HEK293 (cell line): ENCODE results near the gene ZNF594.

Experiments
- BCL11A ChIP-seq: fragments of 450-650 bp; formaldehyde crosslinking; IDR thresholded peaks from 2 replicates; pipeline ENCODE4 v1.5.1; 2016; ENCODE audit warnings: low read depth, missing biosample characterization, missing genetic modification characterization
- CTCF ChIP-seq: fragments of 450-650 bp; formaldehyde crosslinking; IDR thresholded peaks from 2 replicates; pipeline ENCODE4 v1.5.1; 2016; ENCODE audit warnings: missing biosample characterization, missing genetic modification characterization
- ELK4 ChIP-seq: IDR thresholded peaks from 2 replicates; pipeline ENCODE4 v1.6.1; 2011; ENCODE audit warnings: mild to moderate bottlenecking, low read depth, low read length, borderline replicate concordance
- REST ChIP-seq: fragments of 450-650 bp; formaldehyde crosslinking; IDR thresholded peaks from 2 replicates; pipeline ENCODE4 v1.5.1; 2016; ENCODE audit warnings: missing biosample characterization, missing genetic modification characterization
- SP2 ChIP-seq: fragments of 450-650 bp; formaldehyde crosslinking; IDR thresholded peaks from 2 replicates; pipeline ENCODE4 v1.5.1; 2016; ENCODE audit warnings: missing biosample characterization, missing genetic modification characterization
- ZBTB20 ChIP-seq: fragments of 450-650 bp; formaldehyde crosslinking; IDR thresholded peaks from 2 replicates; pipeline ENCODE4 v1.5.1; 2016; ENCODE audit warnings: missing biosample characterization, missing genetic modification characterization
- ZBTB8A ChIP-seq: fragments of 450-650 bp; formaldehyde crosslinking; IDR thresholded peaks from 2 replicates; pipeline ENCODE4 v1.5.1; 2016; ENCODE audit warnings: missing biosample characterization, missing genetic modification characterization
- ZNF133 ChIP-seq: fragments of 450-650 bp; formaldehyde crosslinking; IDR thresholded peaks from 2 replicates; pipeline ENCODE4 v1.5.1; 2016; ENCODE audit warnings: missing biosample characterization, missing genetic modification characterization
- ZNF292 ChIP-seq: fragments of 450-650 bp; formaldehyde crosslinking; IDR thresholded peaks from 2 replicates; pipeline ENCODE4 v1.5.1; 2016; ENCODE audit warnings: low read depth, missing biosample characterization, missing genetic modification characterization, borderline replicate concordance
- ZNF548 ChIP-seq: fragments of 450-650 bp; formaldehyde crosslinking; IDR thresholded peaks from 2 replicates; pipeline ENCODE4 v1.5.1; 2016; ENCODE audit warnings: missing biosample characterization, missing genetic modification characterization
- ZNF600 ChIP-seq: fragments of 450-650 bp; formaldehyde crosslinking; IDR thresholded peaks from 2 replicates; pipeline ENCODE4 v1.5.1; 2016; ENCODE audit warnings: missing biosample characterization, missing genetic modification characterization
- ZNF626 ChIP-seq: fragments of 450-650 bp; sonication (Bioruptor Pico); formaldehyde crosslinking; IDR thresholded peaks from 2 replicates; pipeline ENCODE4 v1.5.1; 2018; ENCODE audit warnings: missing biosample characterization, missing genetic modification characterization, inconsistent platforms
- ZSCAN23 ChIP-seq: fragments of 450-650 bp; formaldehyde crosslinking; IDR thresholded peaks from 2 replicates; pipeline ENCODE4 v1.5.1; 2016; ENCODE audit warnings: missing biosample characterization, missing genetic modification characterization

GRCh38 chr17:5182597-5183409 lies 8.9 kb downstream of the ZNF594 start:
- TF ChIP-seq CTCF (tag by site-specific recombination) (no peak), ZNF292 (tag by site-specific recombination) (no peak), ZNF133 (tag by site-specific recombination) (no peak), ELK4 (no peak), ZNF600 (tag by site-specific recombination) (no peak), BCL11A (tag by site-specific recombination) (no peak), ZBTB20 (tag by site-specific recombination) (no peak), ZNF548 (tag by site-specific recombination) (no peak), SP2 (tag by site-specific recombination) (no peak), ZBTB8A (no peak), REST (tag by site-specific recombination) (no peak), ZNF626 (tag by site-specific recombination) (no peak), ZSCAN23 (tag by site-specific recombination) (no peak)
